ENCODE results near the gene PHF21A.

The PHF21A gene

DNA sequence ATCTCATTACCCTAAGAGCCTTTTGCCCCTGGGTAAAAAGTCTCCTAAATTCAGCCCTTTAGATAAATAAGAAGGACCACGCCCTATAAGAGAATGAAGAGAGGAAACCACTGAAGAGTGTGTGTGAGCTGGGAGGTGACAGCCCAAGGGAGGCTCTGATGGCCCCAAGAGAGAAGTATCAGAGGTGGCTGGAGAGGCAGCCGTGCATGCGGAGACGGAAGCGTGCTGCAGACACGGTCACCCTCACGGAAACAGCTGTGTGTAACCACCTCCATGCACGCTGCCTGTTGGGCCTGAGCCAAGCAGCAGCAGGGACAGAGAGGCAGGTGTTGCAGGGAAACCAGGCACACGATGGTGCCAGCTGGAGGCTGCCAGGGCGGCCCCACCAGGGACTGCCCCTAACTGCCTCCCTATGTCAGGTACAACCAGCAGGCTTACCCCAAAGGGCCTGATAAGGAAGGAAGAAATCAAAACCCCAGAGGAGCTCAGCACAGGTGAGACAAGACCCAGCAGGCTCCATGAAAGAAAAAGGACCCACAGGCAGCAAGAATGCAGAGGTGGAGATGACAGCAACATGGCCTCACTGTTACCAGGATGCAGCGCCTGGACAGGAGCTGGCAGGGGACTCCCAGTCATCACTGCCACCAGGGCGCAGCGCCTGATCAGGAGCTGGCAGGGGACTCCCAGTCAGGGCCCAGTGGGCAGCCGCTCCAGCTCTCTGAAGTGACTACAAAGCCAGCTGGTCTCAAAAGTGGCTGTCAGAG lies 191.0 kb downstream of the PHF21A start:
- no peak overlapping the region for H3K4me3 Mint-ChIP-seq
- no peaks in the 10 kb centered on the region for H3K9me3 Mint-ChIP-seq
- H3K4me1 Mint-ChIP-seq: peaks cover 41% of the 10 kb centered on the region
- peaks cover 33% of the 10 kb centered on the region for H3K36me3 Mint-ChIP-seq (ENCODE audit: low read depth)
- TF ChIP-seq, protein P1, sequence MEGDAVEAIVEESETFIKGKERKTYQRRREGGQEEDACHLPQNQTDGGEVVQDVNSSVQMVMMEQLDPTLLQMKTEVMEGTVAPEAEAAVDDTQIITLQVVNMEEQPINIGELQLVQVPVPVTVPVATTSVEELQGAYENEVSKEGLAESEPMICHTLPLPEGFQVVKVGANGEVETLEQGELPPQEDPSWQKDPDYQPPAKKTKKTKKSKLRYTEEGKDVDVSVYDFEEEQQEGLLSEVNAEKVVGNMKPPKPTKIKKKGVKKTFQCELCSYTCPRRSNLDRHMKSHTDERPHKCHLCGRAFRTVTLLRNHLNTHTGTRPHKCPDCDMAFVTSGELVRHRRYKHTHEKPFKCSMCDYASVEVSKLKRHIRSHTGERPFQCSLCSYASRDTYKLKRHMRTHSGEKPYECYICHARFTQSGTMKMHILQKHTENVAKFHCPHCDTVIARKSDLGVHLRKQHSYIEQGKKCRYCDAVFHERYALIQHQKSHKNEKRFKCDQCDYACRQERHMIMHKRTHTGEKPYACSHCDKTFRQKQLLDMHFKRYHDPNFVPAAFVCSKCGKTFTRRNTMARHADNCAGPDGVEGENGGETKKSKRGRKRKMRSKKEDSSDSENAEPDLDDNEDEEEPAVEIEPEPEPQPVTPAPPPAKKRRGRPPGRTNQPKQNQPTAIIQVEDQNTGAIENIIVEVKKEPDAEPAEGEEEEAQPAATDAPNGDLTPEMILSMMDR (IDR thresholded peaks at IDR 0.05): no peak
- no peak for DNase-seq
- H3K27me3 Mint-ChIP-seq (ENCODE audit: low read depth, poor library complexity): peaks cover 18% of the 10 kb centered on the region
- H3K27ac Mint-ChIP-seq: peak overlapping the region; percentile 66

DNA sequence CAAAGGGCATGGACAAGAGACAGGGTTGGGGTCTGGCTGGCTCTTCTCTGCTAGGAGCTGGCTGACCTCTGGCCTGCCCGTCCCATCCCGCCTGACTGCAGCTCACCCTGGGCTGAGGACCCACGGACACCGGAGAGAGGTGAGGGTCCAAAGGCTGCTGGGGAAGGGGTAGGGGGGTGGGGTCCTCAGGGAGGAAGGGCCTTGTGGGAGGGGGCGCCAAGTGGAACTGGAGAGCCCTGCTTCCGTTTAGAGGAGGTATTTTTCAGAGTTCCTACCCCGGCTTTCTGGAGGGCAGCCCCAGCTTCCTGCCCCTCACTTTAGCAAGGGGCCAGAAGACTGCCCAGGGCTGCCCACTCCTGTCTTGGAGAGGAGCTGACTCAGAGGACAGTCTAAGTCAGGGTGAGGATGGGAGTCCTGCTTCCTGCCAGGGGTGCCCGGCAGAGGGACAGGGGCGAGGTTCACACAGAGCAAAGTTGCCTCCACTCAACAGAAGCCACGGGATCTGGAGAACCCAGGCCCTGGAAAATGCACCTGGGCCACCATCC lies 191.7 kb downstream of the PHF21A start:
- Mint-ChIP-seq H3K27me3 (ENCODE audit: low read depth, poor library complexity) (peaks cover 24% of the 10 kb centered on the region), H3K4me1 (peaks cover 41% of the 10 kb centered on the region), H3K4me3 (no peak overlapping the region), H3K36me3 (ENCODE audit: low read depth) (peaks cover 27% of the 10 kb centered on the region), H3K27ac (peak overlapping the region; percentile 39), H3K9me3 (no peaks in the 10 kb centered on the region)
- TF ChIP-seq, protein P1 (IDR thresholded peaks at IDR 0.05): no peak
- no peak for DNase-seq

DNA sequence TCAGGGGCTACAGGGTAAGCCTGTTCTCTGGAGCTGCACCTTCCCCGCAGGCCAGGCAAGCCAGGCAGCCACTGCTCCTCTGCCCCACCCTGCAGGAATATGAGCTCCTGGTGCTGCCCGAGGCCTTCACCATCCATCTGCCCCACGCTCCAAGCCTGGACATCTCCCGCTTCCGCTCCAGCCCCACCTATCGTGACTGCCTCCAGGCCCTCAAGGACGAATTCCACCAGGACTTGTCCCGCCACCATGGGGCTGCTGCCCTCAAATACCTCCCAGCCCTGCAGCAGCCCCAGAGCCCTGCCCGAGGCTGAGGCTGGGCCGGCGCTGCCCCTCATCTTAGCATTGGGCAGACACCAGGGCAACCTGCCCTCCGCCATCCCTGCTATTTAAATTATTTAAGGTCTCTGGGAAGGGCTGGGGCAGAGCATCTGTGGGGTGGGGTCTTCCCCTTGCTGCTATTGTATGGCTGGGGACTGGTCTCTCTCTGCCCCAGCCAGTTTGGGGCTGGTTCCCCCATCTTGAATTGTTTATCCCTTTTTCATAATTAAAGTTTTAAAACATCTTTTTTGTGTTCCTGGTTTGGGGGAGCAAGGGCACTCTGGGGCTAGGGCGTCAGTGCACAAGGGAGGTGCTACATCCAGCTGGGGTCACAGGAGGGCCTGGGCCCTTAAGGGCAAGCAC lies 192.6 kb downstream of the PHF21A start:
- H3K4me3 Mint-ChIP-seq: no peak overlapping the region
- H3K9me3 Mint-ChIP-seq: peaks cover 6% of the 10 kb centered on the region
- peaks cover 33% of the 10 kb centered on the region for H3K27me3 Mint-ChIP-seq (ENCODE audit: low read depth, poor library complexity)
- DNase-seq: no peak
- peaks cover 23% of the 10 kb centered on the region for H3K36me3 Mint-ChIP-seq (ENCODE audit: low read depth)
- H3K27ac Mint-ChIP-seq: no peak overlapping the region
- TF ChIP-seq, protein P1 (IDR thresholded peaks at IDR 0.05): no peak
- peaks cover 47% of the 10 kb centered on the region for H3K4me1 Mint-ChIP-seq

DNA sequence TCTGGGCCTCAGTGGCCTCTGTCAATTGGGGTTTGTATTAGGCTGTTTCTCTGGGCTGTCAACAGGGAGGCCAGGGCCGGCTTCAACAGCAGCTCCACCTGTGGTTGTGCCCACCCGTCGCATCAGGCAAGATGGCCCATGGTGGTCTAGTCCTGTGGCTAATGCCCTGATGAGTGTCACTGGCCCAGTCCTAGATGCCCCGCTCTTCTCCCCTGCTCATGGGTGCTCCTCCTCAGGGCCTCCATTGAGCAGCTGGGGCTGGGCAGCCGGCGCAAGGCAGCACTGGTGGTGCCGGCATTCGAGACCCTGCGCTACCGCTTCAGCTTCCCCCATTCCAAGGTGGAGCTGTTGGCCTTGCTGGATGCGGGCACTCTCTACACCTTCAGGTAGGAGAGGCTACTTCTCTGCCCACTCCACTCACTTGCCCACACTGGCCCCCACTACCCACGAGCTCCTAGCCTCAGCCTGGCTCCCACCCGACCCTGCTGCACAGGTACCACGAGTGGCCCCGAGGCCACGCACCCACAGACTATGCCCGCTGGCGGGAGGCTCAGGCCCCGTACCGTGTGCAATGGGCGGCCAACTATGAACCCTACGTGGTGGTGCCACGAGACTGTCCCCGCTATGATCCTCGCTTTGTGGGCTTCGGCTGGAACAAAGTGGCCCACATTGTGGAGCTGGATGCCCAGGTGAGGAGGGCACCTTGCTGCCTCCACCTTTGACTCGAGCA lies 193.4 kb downstream of the PHF21A start:
- no peak overlapping the region for H3K4me3 Mint-ChIP-seq
- TF ChIP-seq, protein P1 (IDR thresholded peaks at IDR 0.05): no peak
- no peak for DNase-seq
- H3K36me3 Mint-ChIP-seq (ENCODE audit: low read depth): peaks cover 15% of the 10 kb centered on the region
- H3K4me1 Mint-ChIP-seq: peaks cover 42% of the 10 kb centered on the region
- H3K27me3 Mint-ChIP-seq (ENCODE audit: low read depth, poor library complexity): peaks cover 40% of the 10 kb centered on the region
- peaks cover 6% of the 10 kb centered on the region for H3K9me3 Mint-ChIP-seq
- no peak overlapping the region for H3K27ac Mint-ChIP-seq

DNA sequence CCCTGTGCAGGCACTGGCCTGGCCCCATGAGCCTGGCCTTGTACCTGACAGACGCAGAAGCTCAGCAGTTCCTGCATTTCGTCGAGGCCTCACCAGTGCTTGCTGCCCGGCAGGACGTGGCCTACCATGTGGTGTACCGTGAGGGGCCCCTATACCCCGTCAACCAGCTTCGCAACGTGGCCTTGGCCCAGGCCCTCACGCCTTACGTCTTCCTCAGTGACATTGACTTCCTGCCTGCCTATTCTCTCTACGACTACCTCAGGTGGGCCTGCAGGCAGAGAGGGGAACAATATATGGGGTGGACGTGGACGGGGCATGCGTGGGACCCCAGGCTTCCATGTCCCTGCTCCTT lies 193.9 kb downstream of the PHF21A start:
- H3K36me3 Mint-ChIP-seq (ENCODE audit: low read depth): peaks cover 9% of the 10 kb centered on the region
- H3K27ac Mint-ChIP-seq: no peak overlapping the region
- no peak for DNase-seq
- peaks cover 6% of the 10 kb centered on the region for H3K9me3 Mint-ChIP-seq
- peaks cover 40% of the 10 kb centered on the region for H3K27me3 Mint-ChIP-seq (ENCODE audit: low read depth, poor library complexity)
- TF ChIP-seq, protein P1 (IDR thresholded peaks at IDR 0.05): no peak
- no peak overlapping the region for H3K4me3 Mint-ChIP-seq
- peaks cover 37% of the 10 kb centered on the region for H3K4me1 Mint-ChIP-seq

All from nephron progenitor cell (in vitro differentiated cells).